Right lobe of liver (tissue), 4 donors: Measurements from ENCODE around the gene ANKRD44.

Source experiments
- POLR2A ChIP-seq: fragments of 450-650 bp; IDR thresholded peaks from one replicate; pipeline ENCODE4 v1.6.1; 2017; ENCODE audit warnings: antibody characterized with exemption, mild to moderate bottlenecking
- TF ChIP-seq, protein P1 (sequence below), 4 donors: fragments of 200-600 bp in 3 of 4; fragments of 450-650 bp in 1 of 4; IDR thresholded peaks; one replicate each; pipeline versions ENCODE4 v1.5.1 to v1.8.0; 2016 to 2022; ENCODE audit warnings: antibody characterized with exemption in 4 of 4, mild to moderate bottlenecking in 2 of 4
- donor health status: DM: no; HTN: no; CAD: no.
- donor health status: DM: no; HTN: no; CAD: no.
- donor health status: DM: no; HTN: yes; CAD: no.

DNA sequence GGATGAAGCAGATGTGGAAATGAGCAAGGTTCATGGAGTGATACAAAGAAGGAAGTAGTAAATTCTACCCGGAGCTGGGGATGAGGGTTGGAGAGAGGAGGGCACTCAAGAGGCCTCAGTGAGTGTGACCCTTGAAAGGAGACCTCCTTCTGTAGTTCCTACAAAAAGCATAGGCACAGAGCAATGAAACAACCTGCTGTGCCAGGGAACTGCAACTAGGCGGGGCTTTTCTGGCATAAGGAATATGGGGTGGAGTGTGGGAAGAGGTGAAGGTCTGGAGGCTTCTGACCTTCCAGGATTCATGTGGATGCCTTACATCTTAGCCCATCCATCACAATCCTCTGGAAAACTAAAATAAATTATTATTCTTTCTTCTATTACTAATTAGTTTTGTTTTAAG, 358.6 kb downstream of the ANKRD44 start:
- no peak for TF ChIP-seq POLR2A
- TF ChIP-seq, protein P1, sequence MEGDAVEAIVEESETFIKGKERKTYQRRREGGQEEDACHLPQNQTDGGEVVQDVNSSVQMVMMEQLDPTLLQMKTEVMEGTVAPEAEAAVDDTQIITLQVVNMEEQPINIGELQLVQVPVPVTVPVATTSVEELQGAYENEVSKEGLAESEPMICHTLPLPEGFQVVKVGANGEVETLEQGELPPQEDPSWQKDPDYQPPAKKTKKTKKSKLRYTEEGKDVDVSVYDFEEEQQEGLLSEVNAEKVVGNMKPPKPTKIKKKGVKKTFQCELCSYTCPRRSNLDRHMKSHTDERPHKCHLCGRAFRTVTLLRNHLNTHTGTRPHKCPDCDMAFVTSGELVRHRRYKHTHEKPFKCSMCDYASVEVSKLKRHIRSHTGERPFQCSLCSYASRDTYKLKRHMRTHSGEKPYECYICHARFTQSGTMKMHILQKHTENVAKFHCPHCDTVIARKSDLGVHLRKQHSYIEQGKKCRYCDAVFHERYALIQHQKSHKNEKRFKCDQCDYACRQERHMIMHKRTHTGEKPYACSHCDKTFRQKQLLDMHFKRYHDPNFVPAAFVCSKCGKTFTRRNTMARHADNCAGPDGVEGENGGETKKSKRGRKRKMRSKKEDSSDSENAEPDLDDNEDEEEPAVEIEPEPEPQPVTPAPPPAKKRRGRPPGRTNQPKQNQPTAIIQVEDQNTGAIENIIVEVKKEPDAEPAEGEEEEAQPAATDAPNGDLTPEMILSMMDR (IDR thresholded peaks at IDR 0.05): no peak
